ENCODE results near the gene ARHGEF1. TPM values are rescaled to one million over a fixed set of nuclear protein-coding genes. Genes with fewer than 3 reads are reported as not detected.

Gene ARHGEF1
- polyA plus RNA-seq, 1 donor (not counting 4 experiments of a cell fraction or from before 2014, with no cell fraction given) = 30.5 TPM

DNA sequence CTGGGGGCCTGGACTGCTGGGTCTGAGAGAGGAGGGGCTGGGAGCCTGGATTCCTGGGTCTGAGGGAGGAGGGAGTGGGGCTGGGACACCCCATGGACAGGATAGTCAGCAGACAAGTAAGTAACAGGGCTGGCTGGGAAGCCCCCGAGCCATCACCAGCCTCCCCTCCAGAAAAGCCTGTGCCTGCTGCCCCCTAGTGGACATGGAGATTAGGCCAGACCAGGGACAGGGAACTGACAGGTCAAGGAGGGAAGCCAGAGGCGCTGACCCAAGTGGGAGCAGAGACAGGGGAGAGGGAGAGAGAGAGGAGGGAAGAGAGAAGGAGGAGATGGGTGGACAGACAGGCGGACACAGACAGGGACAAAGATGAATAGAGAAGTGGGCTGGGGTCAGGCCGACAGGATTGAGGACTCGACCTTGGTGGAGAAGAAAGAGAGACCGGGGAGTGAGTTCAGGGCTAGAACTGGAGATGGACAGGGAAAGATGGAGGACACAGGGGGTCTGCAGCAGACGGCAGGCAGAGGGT is 51.9 kb downstream of the ARHGEF1 start:
- no peaks in the 10 kb centered on the region for H3K79me2 ChIP-seq (ENCODE audit: control insufficient read depth, insufficient read depth, low read length)
- no peak for TF ChIP-seq EZH2 (IDR thresholded peaks at IDR 0.05; ENCODE audit: low read length)
- TF ChIP-seq, protein P1, sequence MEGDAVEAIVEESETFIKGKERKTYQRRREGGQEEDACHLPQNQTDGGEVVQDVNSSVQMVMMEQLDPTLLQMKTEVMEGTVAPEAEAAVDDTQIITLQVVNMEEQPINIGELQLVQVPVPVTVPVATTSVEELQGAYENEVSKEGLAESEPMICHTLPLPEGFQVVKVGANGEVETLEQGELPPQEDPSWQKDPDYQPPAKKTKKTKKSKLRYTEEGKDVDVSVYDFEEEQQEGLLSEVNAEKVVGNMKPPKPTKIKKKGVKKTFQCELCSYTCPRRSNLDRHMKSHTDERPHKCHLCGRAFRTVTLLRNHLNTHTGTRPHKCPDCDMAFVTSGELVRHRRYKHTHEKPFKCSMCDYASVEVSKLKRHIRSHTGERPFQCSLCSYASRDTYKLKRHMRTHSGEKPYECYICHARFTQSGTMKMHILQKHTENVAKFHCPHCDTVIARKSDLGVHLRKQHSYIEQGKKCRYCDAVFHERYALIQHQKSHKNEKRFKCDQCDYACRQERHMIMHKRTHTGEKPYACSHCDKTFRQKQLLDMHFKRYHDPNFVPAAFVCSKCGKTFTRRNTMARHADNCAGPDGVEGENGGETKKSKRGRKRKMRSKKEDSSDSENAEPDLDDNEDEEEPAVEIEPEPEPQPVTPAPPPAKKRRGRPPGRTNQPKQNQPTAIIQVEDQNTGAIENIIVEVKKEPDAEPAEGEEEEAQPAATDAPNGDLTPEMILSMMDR (optimal IDR thresholded peaks at IDR 0.05 in 1 of 3, IDR thresholded peaks at IDR 0.05 in 1 of 3, conservative IDR thresholded peaks at IDR 0.05 in 1 of 3; ENCODE audit: extremely low read depth in 1 of 3, insufficient read depth in 2 of 3, low read length in 3 of 3) = peak; percentile 79 to 95 (median 93)
- H2AFZ ChIP-seq (ENCODE audit: control insufficient read depth, low read length) = no peak overlapping the region
- no peak overlapping the region for H3K27ac ChIP-seq (ENCODE audit: control insufficient read depth, insufficient read depth, low read length)
- dilution Hi-C loops (cut with MboI; ENCODE audit: extremely low pct_ligation_motif_present, low sequenced_read_pairs) = no loop called here
- H3K9ac ChIP-seq (ENCODE audit: control insufficient read depth, extremely low read depth, insufficient read depth, low read length) = no peak overlapping the region
- DNase-seq (ENCODE audit: low read depth, low spot score) (no peak), FAIRE-seq (peak; percentile 65)
- no peaks in the 10 kb centered on the region for H3K9me1 ChIP-seq (ENCODE audit: control insufficient read depth, extremely low read depth, insufficient read depth, low read length)
- no peak overlapping the region for H3K4me3 ChIP-seq (ENCODE audit: control insufficient read depth in 2 of 3, extremely low read depth in 1 of 3, insufficient read depth in 2 of 3, low read depth in 1 of 3, low read length in 3 of 3)
- peaks cover 15% of the 10 kb centered on the region for H3K4me1 ChIP-seq (ENCODE audit: control insufficient read depth, extremely low read depth, insufficient read depth, low read length)
- H3K27me3 ChIP-seq (ENCODE audit: control insufficient read depth, extremely low read depth, insufficient read depth, low read length) = peaks cover 77% of the 10 kb centered on the region
- no peaks in the 10 kb centered on the region for H3K36me3 ChIP-seq (ENCODE audit: control insufficient read depth in 2 of 2, extremely low read depth in 1 of 2, insufficient read depth in 2 of 2, low read length in 2 of 2)
- no peak overlapping the region for H3K4me2 ChIP-seq (ENCODE audit: control insufficient read depth, extremely low read depth, insufficient read depth, low read depth, low read length)
- H3K9me3 ChIP-seq (ENCODE audit: control insufficient read depth, low read depth, low read length) = no peaks in the 10 kb centered on the region
- peaks cover 3% of the 10 kb centered on the region for H4K20me1 ChIP-seq (ENCODE audit: control insufficient read depth, extremely low read depth, insufficient read depth, low read length)

GRCh38 chr19:41935760-41936415 is 52.9 kb downstream of the ARHGEF1 start:
- FAIRE-seq = no peak
- Histone ChIP-seq H4K20me1 (ENCODE audit: control insufficient read depth, extremely low read depth, insufficient read depth, low read length) (peaks cover 3% of the 10 kb centered on the region), H3K36me3 (ENCODE audit: control insufficient read depth in 2 of 2, extremely low read depth in 1 of 2, insufficient read depth in 2 of 2, low read length in 2 of 2) (no peaks in the 10 kb centered on the region), H3K27ac (ENCODE audit: control insufficient read depth, insufficient read depth, low read length) (no peak overlapping the region), H3K9me1 (ENCODE audit: control insufficient read depth, extremely low read depth, insufficient read depth, low read length) (no peaks in the 10 kb centered on the region), H3K27me3 (ENCODE audit: control insufficient read depth, extremely low read depth, insufficient read depth, low read length) (peaks cover 75% of the 10 kb centered on the region), H3K9ac (ENCODE audit: control insufficient read depth, extremely low read depth, insufficient read depth, low read length) (peak overlapping the region; percentile 41), H2AFZ (ENCODE audit: control insufficient read depth, low read length) (no peak overlapping the region), H3K4me3 (ENCODE audit: control insufficient read depth in 2 of 3, extremely low read depth in 1 of 3, insufficient read depth in 2 of 3, low read depth in 1 of 3, low read length in 3 of 3) (peak overlapping the region in 1 of 3 experiments; percentile 42), H3K79me2 (ENCODE audit: control insufficient read depth, insufficient read depth, low read length) (no peaks in the 10 kb centered on the region), H3K4me1 (ENCODE audit: control insufficient read depth, extremely low read depth, insufficient read depth, low read length) (peaks cover 15% of the 10 kb centered on the region), H3K4me2 (ENCODE audit: control insufficient read depth, extremely low read depth, insufficient read depth, low read depth, low read length) (peak overlapping the region; percentile 55), H3K9me3 (ENCODE audit: control insufficient read depth, low read depth, low read length) (no peaks in the 10 kb centered on the region)
- TF ChIP-seq, protein P1 (optimal IDR thresholded peaks at IDR 0.05 in 1 of 3, IDR thresholded peaks at IDR 0.05 in 1 of 3, conservative IDR thresholded peaks at IDR 0.05 in 1 of 3; ENCODE audit: extremely low read depth in 1 of 3, insufficient read depth in 2 of 3, low read length in 3 of 3) = no peak
- no peak for TF ChIP-seq EZH2 (IDR thresholded peaks at IDR 0.05; ENCODE audit: low read length)
- DNase-seq (ENCODE audit: low read depth, low spot score) = no peak
- dilution Hi-C loops (cut with MboI; ENCODE audit: extremely low pct_ligation_motif_present, low sequenced_read_pairs) = no loop called here
